ENCODE measurements around the gene PLCD3. TPM values are rescaled to one million over a fixed set of nuclear protein-coding genes. Genes with fewer than 3 reads are reported as not detected.
A peak's percentile ranks its signal among the peaks of the same experiment; 100 is the strongest.

The PLCD3 gene
- total and polyA plus RNA-seq, 2 of the 8 experiments (the other 6 are each of a cell fraction or from before 2014, with no cell fraction given), result 26.5 to 48.1 TPM

- CTCF ChIA-PET (ENCODE audit: partially characterized antibody), result interaction anchor here (0.6 to 9.4 kb wide), 26 partner anchors 8 to 694 kb away, joined by 3 to 187 read pairs (median 4); partner anchors contain the start of genes ACBD4, EFTUD2, FMNL1 and HEXIM2
- H2AK5ac ChIP-seq (ENCODE audit: low read depth, low read length), result no peak overlapping the region
- no peaks in the 10 kb centered on the region for H3K27me3 ChIP-seq (replicated peaks in 1 of 4; ENCODE audit: control insufficient read depth in 3 of 4, extremely low read depth in 1 of 4, insufficient read depth in 3 of 4, low read length in 3 of 4)
- H2BK5ac ChIP-seq (ENCODE audit: low read depth, low read length), result peak overlapping the region; percentile 96
- H3K23me2 ChIP-seq (ENCODE audit: low read depth, low read length), result peaks cover 15% of the 10 kb centered on the region
- 1% methylated on average over 32 of the region's 32 CpGs; no CpG with 5 or more reads in 1 of the 2 experiments for WGBS, 2 experiments (ENCODE audit: extremely low coverage in 1 of 2, insufficient coverage in 1 of 2, insufficient read length in 1 of 2, insufficient replicate concordance in 2 of 2, low coverage in 1 of 2, low lambda C conversion rate in 2 of 2, missing lambda C conversion rate in 1 of 2)
- H3K4me3 ChIP-seq (ENCODE audit: extremely low read depth in 1 of 4, insufficient read depth in 2 of 4, low read depth in 3 of 4, low read length in 4 of 4), result peak overlapping the region; percentile 77 to 93 (median 88)
- POLR2A ChIA-PET (ENCODE audit: partially characterized antibody), result interaction anchor here (0.6 to 20.3 kb wide), 75 partner anchors 17 to 395 kb away, joined by 3 to 1076 read pairs (median 4); partner anchors contain the start of genes ACBD4, EFTUD2, FMNL1 and HEXIM2
- H3K36me3 ChIP-seq (ENCODE audit: control insufficient read depth in 2 of 4, insufficient read depth in 4 of 4, low read length in 3 of 4), result no peaks in the 10 kb centered on the region
- 0 out of 2 replicates have a peak overlapping the region, but pooled peaks have one; percentile 52 for H3K27ac ChIP-seq (ENCODE audit: low read depth, low read length)
- H3K9ac ChIP-seq (replicated peaks in 1 of 4; ENCODE audit: extremely low read depth in 1 of 4, low read depth in 3 of 4, low read length in 3 of 4), result peak overlapping the region; percentile 67 to 83 (median 76); a peak in 6 of 7 replicates
- no peaks in the 10 kb centered on the region for H3K9me3 ChIP-seq (ENCODE audit: insufficient read depth in 2 of 2, low read depth in 1 of 2, low read length in 1 of 2)
- DNase-seq (ENCODE audit: low read depth in 1 of 2, low spot score in 2 of 2) (peak in 1 of 2 experiments; percentile 88), FAIRE-seq (no peak)
- peaks cover 5 to 10% of the 10 kb centered on the region in 2 experiments for H4K20me1 ChIP-seq (replicated peaks in 1 of 2; ENCODE audit: control insufficient read depth in 1 of 2, insufficient read depth in 2 of 2, low read length in 2 of 2)
- H2BK120ac ChIP-seq (replicated peaks; ENCODE audit: low read depth, low read length), result no peak overlapping the region
- no peak overlapping the region for H4K91ac ChIP-seq (replicated peaks; ENCODE audit: insufficient read length, low read length)
- H3K56ac ChIP-seq (replicated peaks; ENCODE audit: insufficient read length, low read depth, low read length), result no peak overlapping the region
- no peak overlapping the region for H2BK20ac ChIP-seq (ENCODE audit: low read length)
- H3K23ac ChIP-seq (ENCODE audit: insufficient read length), result no peak overlapping the region
- H3K18ac ChIP-seq (ENCODE audit: extremely low read depth, low read length), result peak overlapping the region; percentile 78
- H2BK12ac ChIP-seq (ENCODE audit: low read depth, low read length), result 0 out of 2 replicates have a peak overlapping the region, but pooled peaks have one; percentile 39
- H3K79me1 ChIP-seq (ENCODE audit: low read depth, low read length), result peaks cover 3% of the 10 kb centered on the region; the same call in 1 of the 2 replicates
- peaks cover 3 to 14% (median 11%) of the 10 kb centered on the region in 4 experiments for H3K4me1 ChIP-seq (replicated peaks in 1 of 4; ENCODE audit: control insufficient read depth in 3 of 4, insufficient read depth in 4 of 4, low read length in 3 of 4)
- H3K14ac ChIP-seq (ENCODE audit: insufficient read length), result no peak overlapping the region
- H3K4me2 ChIP-seq (ENCODE audit: insufficient read depth in 1 of 2, low read depth in 2 of 2, low read length in 2 of 2), result peak overlapping the region; percentile 70 to 86
- no peak overlapping the region for H2BK15ac ChIP-seq (ENCODE audit: low read length)
- H2AFZ ChIP-seq (ENCODE audit: low read length), result no peak overlapping the region
- peaks cover 0 to 26% of the 10 kb centered on the region in 2 experiments; a peak in 2 of 4 replicates for H3K79me2 ChIP-seq (ENCODE audit: control insufficient read depth in 1 of 2, insufficient read depth in 2 of 2, low read length in 2 of 2)
- H3K4ac ChIP-seq (replicated peaks; ENCODE audit: insufficient read length, low read depth, low read length), result no peak overlapping the region
- no peak overlapping the region for H4K5ac ChIP-seq (ENCODE audit: insufficient read length, low read depth, low read length)
- H4K8ac ChIP-seq (ENCODE audit: extremely low read depth, insufficient read depth, low read length), result 0 out of 2 replicates have a peak overlapping the region, but pooled peaks have one; percentile 62
- TF ChIP-seq TBP (IDR thresholded peaks at IDR 0.05; ENCODE audit: low read depth, low read length) (peak; percentile 72), SP1 (IDR thresholded peaks at IDR 0.05; ENCODE audit: low read depth, low read length) (0 out of 2 replicates have a peak, but pooled peaks have one; percentile 9), MAFK (IDR thresholded peaks at IDR 0.05; ENCODE audit: low read depth, low read length) (no peak), PHF8 (conservative IDR thresholded peaks at IDR 0.05; ENCODE audit: low read depth, low read length) (peak; percentile 15; the same call in 1 of the 2 replicates), RXRA (IDR thresholded peaks at IDR 0.05; ENCODE audit: insufficient read depth, low read depth, low read length) (no peak), RNF2 (IDR thresholded peaks at IDR 0.05; ENCODE audit: borderline replicate concordance, low read depth, low read length, missing control alignments, poor library complexity, severe bottlenecking) (no peak), ZNF274 (IDR thresholded peaks at IDR 0.05; ENCODE audit: borderline replicate concordance, extremely low read depth, low read length) (no peak), RFX5 (IDR thresholded peaks at IDR 0.05; ENCODE audit: borderline replicate concordance, low read depth, low read length) (no peak), SIRT6 (IDR thresholded peaks at IDR 0.05; ENCODE audit: low read length) (no peak), CHD2 (IDR thresholded peaks at IDR 0.05; ENCODE audit: low read length) (0 out of 2 replicates have a peak, but pooled peaks have one; percentile 55)
- TF ChIP-seq, protein P1, sequence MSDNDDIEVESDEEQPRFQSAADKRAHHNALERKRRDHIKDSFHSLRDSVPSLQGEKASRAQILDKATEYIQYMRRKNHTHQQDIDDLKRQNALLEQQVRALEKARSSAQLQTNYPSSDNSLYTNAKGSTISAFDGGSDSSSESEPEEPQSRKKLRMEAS (IDR thresholded peaks at IDR 0.05), result no peak
Measured at GRCh38 chr17:45149037-45149668, 16.8 kb upstream of the PLCD3 start.
